Neural cell (in vitro differentiated cells): ENCODE measurements around the gene KIF6. TPM values are rescaled to one million over a fixed set of nuclear protein-coding genes. Genes with fewer than 3 reads are reported as not detected.

Experiments used
- H2AFZ ChIP-seq: fragments of 200-600, 300-800 bp; sonication (generic), shearing (Covaris generic); 2 replicates; pipeline ENCODE4 v1.6.0; 2014; ENCODE audit warnings: low read depth, mild to moderate bottlenecking, antibody characterized with exemption, low read length, moderate library complexity
- H3F3A ChIP-seq: fragments of 200-600 bp; shearing (Covaris generic); 2 replicates; pipeline ENCODE4 v1.6.1; 2016; ENCODE audit warnings: mild to moderate bottlenecking, moderate library complexity, mixed read lengths, antibody characterized with exemption, low read length; ENCODE audit not compliant: insufficient read depth, poor library complexity, severe bottlenecking
- H3K27ac ChIP-seq: fragments of 200-600, 300-800 bp; sonication (generic), shearing (Covaris generic); 2 replicates; pipeline ENCODE4 v1.5.1; 2014; ENCODE audit warnings: mild to moderate bottlenecking, low read length, moderate library complexity
- H3K27me3 ChIP-seq: fragments of 300-800, 200-600 bp; sonication (generic), shearing (Covaris generic); 2 replicates; pipeline ENCODE4 v1.6.0; 2014; ENCODE audit warnings: mild to moderate bottlenecking, low read depth, low read length, moderate library complexity; ENCODE audit not compliant: insufficient read depth
- H3K36me3 ChIP-seq: fragments of 300-800, 200-600 bp; sonication (generic), shearing (Covaris generic); 2 replicates; pipeline ENCODE4 v1.5.1; 2014; ENCODE audit warnings: mild to moderate bottlenecking, antibody characterized with exemption, low read length, moderate library complexity; ENCODE audit not compliant: insufficient read depth
- H3K4me2 ChIP-seq: fragments of 300-800, 200-600 bp; sonication (generic), shearing (Covaris generic); 2 replicates; pipeline ENCODE4 v1.6.0; 2014; ENCODE audit warnings: mild to moderate bottlenecking, low read length
- H3K4me3 ChIP-seq: fragments of 300-800, 200-600 bp; sonication (generic), shearing (Covaris generic); 2 replicates; pipeline ENCODE4 v1.5.1; 2014; ENCODE audit warnings: mild to moderate bottlenecking, low read length, moderate library complexity
- H3K79me2 ChIP-seq: fragments of 200-600 bp; shearing (Covaris generic); replicated peaks from 2 replicates; pipeline ENCODE4 v1.6.0; 2014; ENCODE audit warnings: mild to moderate bottlenecking, low read length, moderate library complexity; ENCODE audit not compliant: insufficient read depth
- H3K9ac ChIP-seq: fragments of 300-800, 200-600 bp; sonication (generic), shearing (Covaris generic); 2 replicates; pipeline ENCODE4 v1.6.1; 2016; ENCODE audit warnings: mild to moderate bottlenecking, low read length, mixed read lengths
- H3K9me2 ChIP-seq: fragments of 200-600 bp; shearing (Covaris generic); 2 replicates; pipeline ENCODE4 v1.6.1; 2016; ENCODE audit warnings: mild to moderate bottlenecking, low read length, mixed read lengths; ENCODE audit not compliant: insufficient read depth
- H3K9me3 ChIP-seq: fragments of 200-600, 300-800 bp; sonication (generic), shearing (Covaris generic); 2 replicates; pipeline ENCODE4 v1.6.1; 2016; ENCODE audit warnings: mild to moderate bottlenecking, mixed run types, low read length, moderate library complexity, mixed read lengths
- H4K20me1 ChIP-seq: fragments of 200-600 bp; shearing (Covaris generic); 2 replicates; pipeline ENCODE4 v1.6.1; 2016; ENCODE audit warnings: mild to moderate bottlenecking, mixed run types; ENCODE audit not compliant: insufficient read depth
- CTCF ChIP-seq: fragments of 450-650 bp; IDR thresholded peaks from 2 replicates; pipeline ENCODE4 v1.5.1; 2014; ENCODE audit warnings: antibody characterized with exemption, mild to moderate bottlenecking, moderate library complexity; ENCODE audit not compliant: poor library complexity, severe bottlenecking
- EP300 ChIP-seq: fragments of 450-650 bp; conservative IDR thresholded peaks from 2 replicates; pipeline ENCODE4 v1.6.1; 2014; ENCODE audit warnings: antibody characterized with exemption, mild to moderate bottlenecking, moderate library complexity; ENCODE audit not compliant: poor library complexity, severe bottlenecking
- EZH2 ChIP-seq: fragments of 200-600, 300-800 bp; shearing (Covaris generic), sonication (generic); IDR thresholded peaks from 2 replicates; pipeline ENCODE4 v1.6.1; 2014; ENCODE audit warnings: antibody characterized with exemption, low read length, borderline replicate concordance, mild to moderate bottlenecking; ENCODE audit not compliant: insufficient read depth, poor library complexity, severe bottlenecking
- MXI1 ChIP-seq: fragments of 450-650 bp; conservative IDR thresholded peaks from 2 replicates; pipeline ENCODE4 v1.6.1; 2014; ENCODE audit warnings: antibody characterized with exemption, mild to moderate bottlenecking; ENCODE audit not compliant: poor library complexity, severe bottlenecking
- POLR2AphosphoS5 ChIP-seq: IDR thresholded peaks from 2 replicates; pipeline ENCODE4 v1.6.1; 2012
- RAD21 ChIP-seq: fragments of 450-650 bp; conservative IDR thresholded peaks from 2 replicates; pipeline ENCODE4 v1.6.1; 2014; ENCODE audit warnings: antibody characterized with exemption, mild to moderate bottlenecking, moderate library complexity
- REST ChIP-seq: IDR thresholded peaks from 2 replicates; pipeline ENCODE4 v1.6.1; 2012; ENCODE audit warnings: borderline replicate concordance
- SMC3 ChIP-seq: fragments of 450-650 bp; conservative IDR thresholded peaks from 2 replicates; pipeline ENCODE4 v1.6.1; 2014; ENCODE audit warnings: antibody characterized with exemption, mild to moderate bottlenecking, moderate library complexity; ENCODE audit not compliant: poor library complexity
- TAF1 ChIP-seq: IDR thresholded peaks from 2 replicates; pipeline ENCODE4 v1.6.1; 2012; ENCODE audit warnings: low read depth
- polyA plus RNA-seq: library from polyadenylated mRNA; depleted of rRNA; stranded (reverse); fragments of >200 nt; gene quantifications from 2 replicates; pipeline ENCODE4 v1.2.3, GENCODE V29; 2014

KIF6 gene
- polyA plus RNA-seq, 1 donor from 2014 or later = 2.1 TPM

- H3K27ac ChIP-seq = no peak overlapping the region
- H3K9me2 ChIP-seq = no peaks in the 10 kb centered on the region
- H3K9ac ChIP-seq = no peak overlapping the region
- H3F3A ChIP-seq = no peaks in the 10 kb centered on the region
- TF ChIP-seq EZH2 (no peak), CTCF (no peak), POLR2AphosphoS5 (no peak), EP300 (no peak), MXI1 (no peak), REST (no peak), TAF1 (no peak), RAD21 (no peak), SMC3 (no peak)
- H2AFZ ChIP-seq = no peak overlapping the region
- H3K9me3 ChIP-seq = no peaks in the 10 kb centered on the region
- H4K20me1 ChIP-seq = no peaks in the 10 kb centered on the region
- H3K36me3 ChIP-seq = no peaks in the 10 kb centered on the region
- H3K27me3 ChIP-seq = no peaks in the 10 kb centered on the region
- H3K79me2 ChIP-seq = no peaks in the 10 kb centered on the region
- H3K4me3 ChIP-seq = no peak overlapping the region
- H3K4me2 ChIP-seq = no peak overlapping the region
Observed at GRCh38 chr6:39665861-39666260, 59.3 kb downstream of the KIF6 start.

- no peaks in the 10 kb centered on the region for H3K27me3 ChIP-seq
- H3K4me2 ChIP-seq = no peak overlapping the region
- H3K9me3 ChIP-seq = no peaks in the 10 kb centered on the region
- H3K9ac ChIP-seq = no peak overlapping the region
- no peaks in the 10 kb centered on the region for H3K36me3 ChIP-seq
- H4K20me1 ChIP-seq = no peaks in the 10 kb centered on the region
- H3K9me2 ChIP-seq = no peaks in the 10 kb centered on the region
- H3K27ac ChIP-seq = no peak overlapping the region
- TF ChIP-seq EP300 = no peak
- TF ChIP-seq RAD21 = peak; percentile 9
- no peaks in the 10 kb centered on the region for H3K79me2 ChIP-seq
- H3K4me3 ChIP-seq = no peak overlapping the region
- H2AFZ ChIP-seq = no peak overlapping the region
- no peaks in the 10 kb centered on the region for H3F3A ChIP-seq
Observed at GRCh38 chr6:39664173-39664572, 61.0 kb downstream of the KIF6 start.
